ENCODE measurements around the gene AFTPH.

Gene AFTPH

DNA sequence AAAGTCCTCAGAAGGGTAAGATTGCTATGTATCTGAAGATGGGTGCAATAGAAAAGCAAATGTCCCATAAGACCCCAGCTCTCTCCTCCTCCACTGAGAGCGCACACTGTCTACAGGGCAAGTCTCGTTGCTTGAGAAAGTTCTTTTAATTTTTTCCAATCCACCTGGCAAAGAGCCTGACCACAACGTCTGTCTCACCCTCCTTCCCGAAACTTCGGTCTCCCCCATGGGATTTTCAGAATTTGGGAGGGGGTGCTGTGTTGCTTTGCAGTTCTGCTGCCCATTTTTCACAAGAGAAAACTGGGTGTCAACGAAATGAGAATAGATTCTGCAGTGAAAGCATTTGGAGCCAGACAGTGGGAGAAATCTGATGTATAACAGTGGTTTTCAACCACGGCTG lies 89.1 kb downstream of the AFTPH start:
- DNase-seq (no peak), ATAC-seq (no peak)

DNA sequence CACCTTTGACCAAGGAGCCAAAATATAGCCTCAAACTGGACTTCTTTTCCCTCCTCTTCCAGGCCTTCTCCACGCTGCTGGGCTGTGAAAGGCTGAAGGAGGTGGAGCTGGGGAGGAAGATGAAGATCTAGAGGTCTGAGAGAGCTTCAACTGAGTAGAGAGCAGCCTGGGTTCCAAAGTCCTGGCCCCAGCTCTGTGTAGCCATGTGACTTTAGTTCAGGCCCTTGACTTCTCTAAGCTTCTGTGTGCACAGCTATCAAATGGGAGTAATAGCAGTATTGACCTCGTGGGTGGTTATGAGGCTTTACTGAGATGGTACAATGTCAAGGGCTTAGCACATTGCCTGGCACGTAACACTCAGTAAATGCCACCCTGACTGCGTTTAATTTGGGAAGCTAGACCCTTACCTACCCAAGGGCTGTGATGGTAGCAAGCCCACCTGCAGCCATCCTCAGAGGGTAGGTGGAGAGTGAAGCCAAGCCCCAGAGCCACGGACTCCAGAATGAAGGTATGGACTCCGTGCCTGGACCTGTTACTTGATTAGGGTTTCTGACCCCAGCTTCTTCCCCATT lies 91.2 kb downstream of the AFTPH start:
- DNase-seq, result no peak
- no peak for ATAC-seq

DNA sequence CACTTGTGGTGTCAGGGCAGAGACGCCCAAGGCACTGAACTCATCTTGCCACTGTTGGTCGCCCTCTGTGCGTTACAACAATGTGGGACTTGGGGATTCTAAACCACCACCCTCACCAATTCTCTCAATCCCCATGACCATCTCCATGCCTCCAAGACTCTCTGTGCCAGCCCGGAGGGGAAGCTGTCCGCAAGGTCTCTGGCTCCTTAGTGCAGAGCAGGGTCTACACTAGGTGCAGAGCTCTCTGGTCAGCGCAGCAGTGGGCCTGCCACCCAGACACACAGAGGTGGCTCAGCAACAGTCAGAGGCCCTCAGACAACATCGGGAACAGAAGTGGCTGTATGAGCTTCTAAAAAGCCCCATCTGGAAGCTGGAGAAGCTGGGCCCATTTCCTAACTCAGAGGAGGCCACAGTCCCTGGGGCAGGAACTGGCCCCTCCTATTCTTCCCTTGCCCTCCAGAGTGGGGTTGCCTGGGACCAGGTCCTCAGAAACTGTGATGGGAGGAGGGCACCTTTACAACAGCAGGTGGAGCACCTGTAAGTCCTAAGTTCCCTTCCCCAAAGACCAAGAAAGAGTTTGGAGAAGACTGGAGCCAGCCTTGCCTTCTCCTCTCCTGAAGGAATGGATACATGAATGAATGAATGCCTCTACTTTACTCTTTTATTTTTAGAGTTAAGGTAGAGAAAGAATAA lies 91.9 kb downstream of the AFTPH start:
- no peak for DNase-seq
- no peak for ATAC-seq

DNA sequence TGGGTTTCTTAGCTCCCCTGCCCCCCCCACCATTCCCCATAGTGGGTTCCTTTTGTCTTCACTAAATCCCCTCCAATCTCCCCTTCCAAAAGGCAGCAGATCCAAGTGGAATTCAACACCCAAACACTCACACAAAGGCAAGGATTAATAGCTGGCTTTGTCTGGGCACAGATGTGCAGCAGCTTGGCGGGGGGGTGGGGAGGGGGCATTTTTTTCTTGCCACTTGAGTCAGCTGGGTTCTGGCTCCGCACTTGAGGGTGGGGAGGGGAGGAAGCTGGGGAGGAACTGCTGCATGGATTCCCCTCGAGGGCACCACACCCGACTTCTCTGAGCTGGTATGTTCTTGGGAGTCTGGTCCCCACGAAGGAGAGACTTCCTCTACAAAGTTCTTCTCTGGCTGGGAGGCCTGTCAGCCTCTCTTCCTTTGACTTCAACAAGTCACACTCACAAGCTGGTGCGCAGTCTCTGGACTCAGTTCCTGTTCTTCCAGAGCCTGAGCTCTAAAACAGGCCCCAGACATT lies 93.6 kb downstream of the AFTPH start:
- no peak for ATAC-seq
- no peak for DNase-seq

DNA sequence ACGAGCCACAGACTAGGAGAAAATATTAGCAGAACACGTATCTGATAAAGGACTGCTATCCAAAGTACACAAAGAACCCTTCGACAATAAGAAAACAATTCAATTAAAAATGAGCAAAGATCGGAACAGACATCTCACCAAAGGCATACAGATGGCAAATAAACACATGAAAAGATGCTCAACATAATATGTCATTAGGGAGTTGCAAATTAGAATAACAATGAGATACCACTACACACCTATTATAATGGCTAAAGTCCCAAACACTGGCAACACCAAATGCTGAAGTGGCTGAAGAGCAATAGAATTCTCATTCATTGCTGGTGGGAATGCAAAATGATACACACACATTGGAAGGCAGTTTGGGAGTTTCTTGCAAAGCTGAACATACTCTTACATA lies 96.5 kb downstream of the AFTPH start:
- no peak for ATAC-seq

DNA sequence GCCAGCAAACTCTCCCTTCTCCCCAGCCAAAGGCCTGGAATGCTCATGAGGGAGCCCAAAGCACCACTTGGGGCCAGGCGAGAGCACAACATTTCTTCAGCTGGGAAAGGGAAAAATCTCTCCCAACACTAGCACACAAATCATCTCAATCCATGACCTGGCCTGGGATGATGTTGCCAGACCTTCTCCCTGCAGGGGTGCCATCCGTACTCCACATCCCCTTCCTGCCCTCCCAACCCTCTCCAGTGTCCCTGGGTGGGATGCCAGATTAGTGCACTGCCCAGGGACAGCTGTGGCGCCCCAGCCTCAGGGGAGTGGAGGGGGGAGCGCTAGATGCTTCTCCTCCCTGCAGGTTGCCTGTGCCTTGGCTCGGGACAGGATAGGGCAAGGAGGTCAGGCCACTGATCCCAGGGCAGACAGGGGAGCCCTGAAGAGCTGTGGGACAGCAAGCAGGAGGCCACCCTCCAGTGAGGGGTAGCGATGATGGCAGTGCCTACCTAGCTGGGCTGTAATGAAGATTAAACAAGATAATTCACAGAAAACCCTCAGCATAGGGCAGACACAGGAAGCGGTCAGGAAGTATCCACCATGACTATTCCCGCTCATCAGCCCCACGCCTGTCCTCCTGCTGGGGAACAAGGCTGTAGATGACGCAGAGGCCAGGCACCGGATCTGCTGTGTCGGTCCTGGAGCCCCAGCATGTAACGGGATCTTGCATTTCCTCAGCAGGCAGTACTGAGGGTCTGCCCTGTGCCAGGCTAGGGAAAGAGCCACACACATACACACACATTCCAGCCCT lies 98.5 kb downstream of the AFTPH start:
- DNase-seq (no peak), ATAC-seq (no peak)

More for the DNA sequence above, 96.5 kb downstream of the AFTPH start:
- no peak for DNase-seq

DNA sequence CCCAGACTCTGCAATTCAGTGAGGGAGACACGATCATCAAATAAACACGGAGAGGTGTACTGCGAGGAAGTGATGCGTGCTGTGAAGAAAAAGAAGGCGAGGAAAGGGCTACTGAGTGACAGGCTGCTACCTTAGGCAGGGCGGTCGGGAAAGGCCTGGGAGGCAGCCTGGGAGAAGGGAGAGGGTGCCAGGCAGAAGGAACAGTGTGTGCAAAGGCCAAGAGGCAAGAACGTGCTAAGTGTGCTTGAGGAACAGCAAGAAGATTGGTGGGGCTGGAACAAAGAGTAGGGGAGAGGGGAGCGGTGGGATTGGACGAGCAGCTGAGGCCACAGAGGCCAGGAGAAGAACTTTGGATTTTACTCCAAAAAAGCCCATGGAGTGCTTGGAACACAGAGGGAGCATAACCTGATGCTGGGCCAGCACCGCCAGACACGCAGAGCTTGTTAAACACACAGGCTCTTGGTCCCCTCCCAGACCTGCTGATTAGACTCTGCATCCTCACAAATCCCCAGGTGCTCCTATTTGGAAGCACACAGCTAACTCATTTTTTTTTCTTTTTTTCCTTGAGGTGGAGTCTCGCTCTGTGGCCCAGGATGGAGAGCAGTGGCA lies 99.2 kb downstream of the AFTPH start:
- DNase-seq (no peak), ATAC-seq (no peak)

DNA sequence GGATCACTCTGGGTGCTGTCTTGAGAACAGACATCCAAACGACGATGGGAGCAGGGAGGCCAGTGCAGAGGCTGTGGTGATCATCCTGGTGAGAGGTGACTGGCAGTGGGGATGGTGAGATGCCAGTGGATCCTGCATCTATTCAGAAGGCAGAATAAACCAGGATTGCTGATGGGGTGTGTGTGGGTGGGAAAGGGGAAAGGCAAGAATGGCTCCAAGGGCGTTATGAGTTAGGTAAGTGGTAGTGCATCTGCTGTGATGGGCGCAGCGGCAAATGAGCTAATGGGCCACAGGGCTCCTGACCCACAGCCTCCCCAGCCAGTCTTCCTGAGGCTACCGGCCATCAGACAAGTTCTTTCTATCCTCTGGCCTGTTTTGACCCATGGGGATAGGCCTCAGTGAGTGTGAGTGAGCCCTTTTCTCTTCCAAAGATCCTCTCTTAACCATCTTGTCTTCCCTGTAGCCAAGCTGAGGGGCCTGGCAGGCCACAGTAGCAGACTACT lies 100.0 kb downstream of the AFTPH start:
- no peak for DNase-seq
- no peak for ATAC-seq

DNA sequence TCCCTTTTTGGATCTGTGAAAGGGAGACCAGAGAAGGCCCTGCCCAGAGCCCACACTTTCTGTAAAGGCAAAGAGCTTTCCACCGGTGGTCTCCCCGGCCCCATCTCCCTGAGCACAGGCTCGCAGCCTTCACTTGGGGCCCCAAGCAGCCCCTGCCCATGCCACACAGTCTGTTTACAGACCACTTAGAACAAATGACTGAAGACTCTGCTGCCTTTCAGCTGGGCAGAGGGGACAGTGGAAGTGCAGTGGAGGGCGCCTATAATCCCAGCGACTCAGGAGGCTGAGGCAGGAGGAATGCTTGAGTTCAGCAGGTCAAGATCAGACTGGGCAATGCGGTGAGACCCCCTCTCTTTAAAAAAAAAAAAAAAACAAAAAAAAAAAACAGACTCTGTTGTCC lies 100.7 kb downstream of the AFTPH start:
- no peak for ATAC-seq

DNA sequence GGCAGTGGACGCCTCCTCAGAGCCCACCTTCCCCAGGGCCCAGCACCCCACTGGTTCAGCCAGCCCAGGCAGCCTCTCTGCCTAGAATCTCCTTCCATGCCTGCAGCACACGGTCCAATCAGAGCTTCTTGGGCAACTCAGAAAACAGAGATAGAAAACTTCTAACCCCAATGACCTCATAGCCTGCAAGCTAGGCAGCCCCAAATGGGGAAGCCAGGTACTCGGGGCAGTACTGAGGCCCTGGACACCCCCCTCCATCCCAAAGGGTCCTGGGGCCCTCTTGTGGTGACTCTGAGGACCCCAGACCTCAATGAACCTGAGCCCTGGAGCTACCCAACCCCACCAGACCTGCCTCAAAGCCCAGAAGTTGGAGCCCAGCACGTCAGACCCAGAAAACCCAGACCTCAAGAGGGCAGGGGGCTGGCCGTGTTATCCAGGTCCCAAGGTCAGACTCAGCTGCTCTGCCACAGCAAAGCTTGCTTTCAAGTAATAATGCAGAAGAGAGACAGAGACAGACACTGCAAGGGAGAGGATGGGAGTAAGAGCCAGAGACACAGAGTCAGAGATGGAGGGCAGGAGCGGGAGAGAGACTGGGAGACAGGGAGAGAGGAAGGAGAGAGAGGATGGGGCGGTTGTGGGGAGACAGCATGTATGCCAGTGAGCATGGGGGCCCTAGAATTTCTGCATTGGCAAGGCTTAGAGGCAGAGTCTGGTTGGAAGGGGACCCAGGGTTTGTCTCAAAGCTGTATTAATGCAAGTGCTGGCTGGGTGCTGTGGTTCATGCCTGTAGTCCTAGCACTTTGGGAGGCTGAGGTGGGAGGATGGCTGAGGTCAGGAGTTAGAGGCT lies 101.4 kb downstream of the AFTPH start:
- no peak for DNase-seq
- ATAC-seq, result no peak

More for the DNA sequence above, 100.7 kb downstream of the AFTPH start:
- DNase-seq, result no peak

DNA sequence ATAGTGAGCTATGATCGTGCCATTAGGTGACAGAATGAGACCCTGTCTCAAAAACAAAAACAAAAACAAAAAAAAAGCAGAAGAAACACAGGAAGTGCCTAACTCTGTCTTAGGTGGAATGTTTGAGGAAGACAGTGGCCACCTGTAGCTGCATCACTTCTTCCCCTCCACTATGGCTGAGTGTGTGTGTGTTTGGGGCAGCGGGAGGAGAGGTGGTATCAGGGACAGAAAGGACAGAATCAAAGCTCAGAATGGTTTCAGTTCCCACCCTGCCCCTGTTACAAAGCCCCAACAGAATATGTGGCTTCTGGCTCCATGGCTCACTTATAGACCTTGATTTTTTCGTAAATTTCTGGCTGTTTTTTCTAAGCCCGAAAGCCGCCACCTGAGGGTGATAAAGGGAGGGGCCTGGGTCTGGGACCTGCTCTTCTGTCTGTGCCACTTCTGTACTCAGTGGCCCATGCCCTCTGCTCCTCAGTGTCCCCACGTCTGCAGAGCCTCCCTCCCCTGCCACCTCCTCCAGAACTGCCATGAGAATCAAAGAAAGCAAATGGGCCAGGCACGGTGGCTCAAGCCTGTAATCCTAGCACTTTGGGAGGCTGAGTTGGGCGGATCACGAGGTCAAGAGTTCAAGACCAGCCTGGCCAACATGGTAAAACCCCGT lies 102.2 kb downstream of the AFTPH start:
- DNase-seq (no peak), ATAC-seq (no peak)

DNA sequence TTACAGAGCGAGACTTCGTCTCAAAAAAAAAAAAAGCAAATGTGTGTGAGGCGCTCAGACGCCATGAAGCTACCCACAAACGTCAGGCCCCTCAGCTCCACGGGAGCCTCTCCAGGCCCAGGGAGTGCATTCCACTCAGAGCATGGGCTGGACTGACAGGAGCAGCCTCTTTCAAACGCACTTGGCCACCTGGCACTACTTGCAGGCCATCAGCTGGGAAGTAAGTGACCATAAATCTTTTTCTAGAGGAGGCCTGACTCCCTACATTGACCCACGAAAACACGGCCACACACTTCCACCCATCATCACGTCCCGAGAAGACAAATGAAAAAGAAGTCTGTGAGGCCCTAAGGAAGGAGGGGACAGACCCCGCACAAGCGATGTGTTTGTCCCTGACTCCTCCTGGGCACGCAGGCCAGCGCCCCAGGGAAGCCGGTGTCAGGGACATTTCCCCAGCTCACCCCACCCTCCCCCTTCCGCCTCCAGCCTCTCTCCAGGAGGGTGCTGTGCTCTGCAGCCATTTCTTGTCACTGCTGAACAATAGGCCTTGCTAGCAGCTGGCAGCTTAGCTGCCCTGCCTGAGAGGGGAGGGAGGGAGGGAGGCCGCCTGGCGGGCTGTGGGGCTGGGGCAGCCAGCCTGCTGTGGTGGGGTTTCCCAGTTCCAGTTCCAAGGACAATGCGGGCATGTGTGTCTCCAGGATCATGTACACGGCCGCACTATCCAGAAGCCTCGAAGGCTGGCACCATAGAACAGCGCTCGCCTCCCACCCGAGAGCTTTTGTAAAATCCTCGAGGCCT lies 103.0 kb downstream of the AFTPH start:
- no peak for DNase-seq

DNA sequence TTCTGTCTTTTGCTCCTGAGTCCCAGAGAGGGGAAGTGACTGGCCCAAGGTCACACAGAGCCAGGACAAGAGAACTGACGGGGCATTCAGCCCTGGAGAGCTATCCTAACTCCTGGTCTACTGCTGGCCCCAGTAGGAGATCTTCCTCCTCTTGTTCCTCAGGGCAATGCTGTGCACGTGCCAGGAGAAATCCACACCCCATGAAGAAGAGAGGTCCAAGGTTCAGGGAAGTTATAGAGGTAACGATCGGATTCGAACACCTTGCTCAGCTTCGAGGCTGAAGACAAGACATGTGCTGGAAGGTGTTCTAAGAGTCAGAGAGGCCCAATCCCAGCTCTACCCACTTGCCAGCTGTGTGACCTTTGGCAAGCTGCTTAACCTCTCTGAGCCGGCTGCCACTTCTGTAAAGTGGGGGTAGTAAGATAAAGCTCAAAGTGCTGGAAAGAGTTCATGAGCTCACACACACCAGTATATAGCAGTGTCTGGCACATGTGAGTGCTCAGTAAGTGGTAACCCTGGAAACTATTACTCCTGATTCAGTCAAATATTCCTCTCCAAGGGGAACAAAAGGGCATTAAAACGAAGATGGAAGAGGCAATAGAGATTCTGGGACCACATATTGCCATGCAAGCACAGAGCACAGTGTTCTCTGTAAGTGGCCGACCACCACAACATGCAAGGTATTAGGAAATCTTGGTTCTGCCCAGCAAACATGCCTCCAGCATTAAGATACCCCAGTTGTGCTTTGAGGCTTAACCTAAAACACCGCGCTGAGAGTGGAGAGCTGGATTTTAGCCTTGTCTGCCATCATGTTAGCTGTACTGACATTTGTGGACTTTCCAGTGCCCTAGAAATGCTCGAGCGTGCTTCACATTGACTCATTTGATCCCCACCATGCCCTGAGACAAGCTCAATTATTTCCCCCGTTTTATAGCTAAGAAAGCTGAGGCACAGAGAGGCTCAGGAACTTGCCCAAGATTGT lies 104.0 kb downstream of the AFTPH start:
- ATAC-seq, result peak; percentile 62
- no peak for DNase-seq

More for the DNA sequence above, 103.0 kb downstream of the AFTPH start:
- ATAC-seq, result no peak

DNA sequence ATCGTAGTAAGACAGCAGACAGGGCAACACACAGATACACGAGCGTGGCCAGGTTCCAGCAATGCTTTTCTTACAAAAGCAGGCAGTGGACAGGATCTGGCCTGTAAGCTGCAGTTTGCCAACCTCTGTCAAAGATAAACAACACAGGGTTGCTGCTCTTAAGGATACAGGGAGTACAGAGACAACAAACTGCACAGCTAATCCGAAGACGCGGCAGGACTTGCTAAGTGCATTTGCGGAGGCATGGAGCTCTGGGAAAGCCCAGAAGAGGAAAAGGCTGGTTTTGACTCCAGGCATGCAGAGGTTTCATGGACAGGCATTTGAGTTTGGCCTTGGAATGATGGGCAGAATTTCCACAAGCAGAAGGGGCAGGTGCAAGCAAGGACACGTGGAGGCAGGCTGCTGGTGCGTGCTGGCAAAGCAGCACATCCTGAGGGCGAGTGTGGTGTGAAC lies 105.2 kb downstream of the AFTPH start:
- DNase-seq (peak; percentile 1), ATAC-seq (no peak)

DNA sequence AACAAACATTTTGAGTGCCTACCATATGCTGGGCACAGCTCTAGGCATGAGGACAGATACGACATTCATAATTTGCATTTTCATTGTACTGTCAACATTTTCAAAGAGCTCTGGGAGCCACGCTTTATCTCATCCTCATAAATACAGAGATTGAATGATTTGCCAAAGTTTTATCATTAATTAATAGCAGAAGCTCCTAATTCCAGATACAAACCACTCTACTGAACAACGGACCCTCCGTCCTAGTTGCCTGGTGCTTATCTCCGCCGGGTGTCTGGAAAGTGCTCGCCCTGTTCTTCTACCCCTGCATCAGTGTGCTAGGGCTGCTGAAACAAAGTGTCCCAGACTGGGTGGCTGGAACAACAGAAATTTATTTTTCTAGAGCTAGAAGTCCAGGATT lies 105.7 kb downstream of the AFTPH start:
- ATAC-seq, result no peak

DNA sequence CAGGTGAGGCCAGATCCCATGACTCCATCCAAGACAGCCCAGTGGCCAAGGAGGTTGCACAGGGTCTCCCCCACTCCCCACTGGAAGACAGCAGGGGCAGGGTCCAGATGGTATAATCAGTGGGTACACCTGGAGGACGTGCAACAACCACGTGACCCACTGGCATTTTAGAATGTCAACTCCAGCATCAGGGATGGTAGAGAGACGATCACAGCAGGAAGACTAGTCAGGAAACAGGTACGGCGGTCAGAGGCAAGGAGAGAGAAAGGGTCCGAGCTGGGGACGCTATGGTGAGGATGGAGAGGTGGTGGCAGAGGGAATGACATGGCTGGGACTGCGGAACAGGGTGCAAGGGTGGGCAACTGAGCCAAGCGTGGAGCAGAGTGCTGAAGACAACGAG lies 106.6 kb downstream of the AFTPH start:
- ATAC-seq (no peak), DNase-seq (no peak)

More for the DNA sequence above, 105.7 kb downstream of the AFTPH start:
- no peak for DNase-seq

DNA sequence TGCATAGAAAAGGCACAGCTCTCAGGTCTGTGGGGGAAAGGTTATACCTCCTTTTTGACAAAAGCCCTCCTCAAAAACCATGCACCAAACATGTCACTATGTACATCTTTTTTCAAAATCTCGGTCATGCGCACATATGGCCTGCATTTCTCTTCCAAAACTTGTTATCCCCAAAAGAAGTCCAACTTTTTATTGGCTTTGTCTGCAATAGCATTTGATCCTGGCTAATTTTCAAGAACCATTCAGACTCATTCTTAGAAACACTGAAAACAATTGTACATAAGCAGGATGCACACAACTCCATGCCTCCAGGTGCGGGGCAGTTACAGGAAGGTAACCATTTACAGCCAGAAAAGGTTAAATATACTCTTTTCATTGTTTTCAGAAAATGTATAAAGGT lies 107.6 kb downstream of the AFTPH start:
- ATAC-seq, result no peak

More for the DNA sequence above, 107.6 kb downstream of the AFTPH start:
- DNase-seq, result no peak

Data from stimulated activated naive CD8-positive, alpha-beta T cell treated with anti-CD3 and anti-CD28 coated beads, Interleukin-15, Interleukin-2, amounts not matched to agents 100 U/mL and 50 U/mL, for 24 hours (primary cell).